ENCODE results near the gene C10orf95. TPM values are rescaled to one million over a fixed set of nuclear protein-coding genes. Genes with fewer than 3 reads are reported as not detected.
"Not testable (repeated sequence)": the region's sequence is repeated elsewhere in the genome, so short reads cannot be mapped to it uniquely, and the experiment has no call there.

The C10orf95 gene
- total RNA-seq, 1 experiment from 2014 or later = not detected

DNA sequence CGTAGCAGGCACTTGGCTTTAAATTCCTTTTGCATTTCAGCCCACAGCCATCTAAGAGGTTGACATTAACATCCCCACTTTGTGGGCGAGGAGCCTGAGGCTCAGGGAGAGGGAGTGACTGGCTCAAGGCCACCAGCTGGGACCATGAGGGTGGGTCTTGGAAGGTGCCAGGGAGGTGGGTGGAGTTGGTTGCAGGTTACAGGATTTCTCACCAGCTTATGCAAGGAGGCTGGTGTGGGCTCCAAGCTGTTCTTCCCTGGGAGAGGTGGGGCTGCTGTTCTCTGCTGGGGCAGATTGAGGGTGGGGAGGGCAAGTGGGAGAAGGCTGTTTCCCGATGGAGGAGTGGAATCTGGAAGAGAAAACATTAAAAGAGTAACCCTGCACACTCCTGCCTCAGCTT lies 14.1 kb upstream of the C10orf95 start:
- DNase-seq (ENCODE audit: low read depth) = no peak

DNA sequence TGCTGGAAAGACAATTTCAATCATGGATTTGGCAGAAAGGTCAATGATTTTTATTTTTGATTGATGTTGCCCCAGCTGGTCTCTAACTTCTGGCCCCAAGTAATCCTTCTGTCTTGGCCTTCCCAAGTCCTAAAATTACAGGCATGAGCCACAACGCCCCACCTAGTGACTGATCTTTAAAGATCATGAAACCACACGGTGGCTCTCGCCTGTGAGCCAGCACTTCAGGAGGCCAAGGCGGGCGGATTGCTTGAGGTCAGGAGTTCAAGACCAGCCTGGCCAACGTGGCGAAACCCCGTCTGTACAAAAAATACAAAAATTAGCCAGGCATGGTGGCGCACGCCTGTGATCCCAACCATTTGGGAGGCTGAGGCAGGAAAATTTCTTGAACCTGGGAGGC lies 12.6 kb upstream of the C10orf95 start:
- no peak for DNase-seq (ENCODE audit: low read depth)

DNA sequence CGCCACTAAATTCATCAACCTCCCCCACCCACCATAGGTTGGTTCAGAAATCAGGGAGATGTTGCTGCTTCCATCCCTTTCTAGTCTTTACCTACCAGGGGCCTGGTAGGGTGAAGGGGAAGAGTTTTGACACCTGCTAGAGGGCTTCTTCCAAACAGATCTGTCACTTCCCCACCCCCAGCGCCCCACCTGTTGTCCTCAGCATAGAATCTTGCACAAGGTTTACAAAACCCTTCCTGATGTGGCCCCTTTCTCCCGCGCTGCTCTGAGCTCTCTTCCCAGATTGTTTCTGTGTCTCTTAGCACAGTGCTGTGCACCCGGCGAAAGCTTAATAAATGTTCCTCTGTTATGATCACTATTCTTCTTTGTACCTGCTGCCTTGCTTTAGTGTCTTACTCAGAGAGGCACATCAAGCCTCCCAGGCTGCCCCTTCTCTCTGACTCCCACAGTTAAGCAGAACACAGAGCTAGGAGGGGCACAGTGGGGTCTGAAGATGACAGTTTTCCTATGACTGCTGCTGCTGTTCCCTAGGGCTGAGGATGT lies 11.2 kb upstream of the C10orf95 start:
- no peak for DNase-seq (ENCODE audit: low read depth)

DNA sequence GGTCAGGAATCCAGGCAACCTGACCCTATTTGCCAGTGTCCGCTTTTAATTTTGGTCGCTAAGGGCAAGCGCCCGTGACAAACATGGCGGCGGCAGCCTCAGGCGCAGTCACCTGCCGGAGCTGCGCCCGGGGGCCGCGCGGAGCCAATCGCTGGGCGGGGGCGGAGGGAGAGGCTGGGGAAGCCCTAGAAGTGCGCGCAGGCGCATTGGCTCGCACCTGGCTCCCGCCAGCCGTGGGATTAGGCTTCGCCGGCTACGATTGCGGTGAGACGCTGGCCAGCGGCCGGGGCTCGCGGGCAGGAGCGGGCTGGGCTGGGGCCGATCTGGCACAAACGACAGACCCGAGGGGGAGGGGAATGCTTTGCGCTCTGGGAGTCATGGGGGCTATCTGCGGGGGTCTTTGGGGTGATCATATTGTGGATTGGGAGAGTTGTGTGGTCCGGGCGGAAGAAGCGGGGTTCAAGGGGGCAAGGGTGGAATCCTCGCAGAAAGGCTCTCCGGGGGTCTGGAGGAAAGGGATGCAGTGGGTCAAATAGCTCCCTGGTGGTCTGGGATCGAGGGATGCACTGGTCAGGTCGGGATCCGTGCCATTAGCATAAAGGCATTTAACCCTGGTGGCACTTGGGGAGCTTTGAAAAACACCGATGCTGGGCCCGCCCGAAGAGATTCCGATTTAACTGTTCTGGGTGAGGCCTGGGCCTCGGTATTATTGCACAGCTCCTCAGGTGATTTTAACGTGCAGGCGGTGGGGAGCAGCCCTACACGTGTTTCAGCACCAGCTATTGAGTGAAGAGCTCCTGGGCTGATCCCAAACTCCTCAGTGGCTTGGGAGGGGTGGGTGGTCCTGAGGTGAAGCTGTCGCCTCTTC lies 10.1 kb upstream of the C10orf95 start:
- DNase-seq (ENCODE audit: low read depth) = peak; percentile 90

DNA sequence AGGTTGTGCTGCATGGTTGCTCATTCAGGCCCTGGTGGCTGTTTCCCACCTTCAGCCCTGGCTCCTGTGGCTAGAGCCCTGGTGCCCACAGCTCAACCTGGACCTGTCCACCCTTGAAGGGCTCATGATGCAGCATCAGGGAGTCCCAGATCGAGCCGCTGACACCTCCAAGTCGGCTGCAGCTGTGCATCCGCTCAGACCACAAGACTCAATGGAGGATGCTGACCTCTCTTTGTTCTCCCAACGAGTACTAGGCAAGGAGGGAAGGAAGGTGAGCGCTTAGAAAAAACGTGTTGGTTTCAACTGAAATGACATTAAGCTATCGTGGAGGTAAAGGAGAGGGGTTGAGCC lies 9.5 kb upstream of the C10orf95 start:
- DNase-seq (ENCODE audit: low read depth) = no peak

DNA sequence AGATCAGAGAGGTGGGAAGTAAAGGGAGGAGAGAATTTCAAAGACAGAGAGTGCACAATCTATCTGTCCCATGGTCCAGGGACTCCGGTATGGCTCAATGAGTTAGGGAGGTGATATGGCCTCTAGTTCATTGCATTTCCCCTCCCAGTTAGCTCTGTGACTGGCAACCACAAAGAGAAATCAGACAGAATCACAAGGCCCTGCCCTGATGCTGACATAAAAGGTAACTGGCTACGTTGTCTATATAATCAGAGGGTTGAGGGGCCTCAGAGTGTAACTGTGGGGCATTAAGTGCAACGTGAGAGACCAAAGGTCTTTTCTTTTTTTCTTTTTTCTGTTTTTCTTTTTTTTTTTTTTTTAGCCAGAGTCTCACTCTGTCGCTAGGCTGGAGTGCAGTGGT lies 7.3 kb upstream of the C10orf95 start:
- no peak for DNase-seq (ENCODE audit: low read depth)

DNA sequence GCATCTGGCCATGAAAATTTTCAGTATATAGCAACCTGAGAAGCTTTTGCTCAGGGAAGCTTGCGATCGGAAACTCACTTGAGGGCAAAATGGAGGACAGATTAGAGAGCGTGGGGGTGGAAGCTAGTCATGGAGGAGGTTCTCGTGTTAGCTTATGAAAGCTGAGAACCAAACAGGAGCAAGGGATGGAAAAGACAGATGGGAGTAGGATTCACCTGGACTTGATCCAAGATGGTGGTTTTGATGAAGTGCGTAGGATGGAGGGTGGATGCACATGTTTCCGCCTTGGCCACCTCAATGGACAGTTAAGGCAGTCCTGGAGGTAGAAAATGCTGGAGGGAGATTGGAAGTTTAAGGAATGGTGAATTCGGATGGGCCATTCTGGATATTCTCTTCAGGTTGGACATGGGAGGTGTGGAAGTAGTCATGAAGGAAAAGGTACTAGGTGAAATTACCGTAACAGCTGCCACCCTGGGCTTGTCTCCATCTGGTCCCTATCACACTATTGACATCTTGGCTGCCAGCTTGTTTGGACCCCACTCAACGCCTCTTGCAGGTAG lies 6.3 kb upstream of the C10orf95 start:
- DNase-seq (ENCODE audit: low read depth) = no peak

DNA sequence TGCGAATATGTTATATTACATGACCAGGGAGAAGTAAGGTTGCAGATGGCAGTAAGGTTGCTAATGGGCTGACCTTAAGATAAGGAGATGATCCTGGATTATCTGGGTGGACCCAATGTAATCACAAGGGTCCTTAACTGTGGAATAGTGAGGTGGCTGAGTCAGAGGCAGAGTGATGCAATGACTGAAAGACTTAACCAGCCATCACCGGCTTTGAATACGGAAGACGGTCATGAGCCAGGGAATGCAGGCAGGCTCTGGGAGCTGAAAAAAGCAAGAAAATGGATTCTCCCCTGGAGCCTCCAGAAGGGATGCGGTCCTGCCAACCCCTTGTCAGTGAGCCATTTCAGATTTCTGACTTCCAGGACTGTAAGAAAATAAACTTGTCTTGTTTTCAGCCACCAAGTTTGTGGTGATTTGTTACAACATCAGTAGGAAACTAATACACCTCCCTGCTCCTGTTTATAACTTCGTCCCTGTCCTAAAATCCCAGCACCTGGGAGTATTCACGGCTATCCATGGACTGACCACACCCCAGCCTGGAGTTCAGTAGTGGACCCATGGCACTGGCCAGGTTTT lies 4.6 kb upstream of the C10orf95 start:
- peak; percentile 78 for DNase-seq (ENCODE audit: low read depth)

DNA sequence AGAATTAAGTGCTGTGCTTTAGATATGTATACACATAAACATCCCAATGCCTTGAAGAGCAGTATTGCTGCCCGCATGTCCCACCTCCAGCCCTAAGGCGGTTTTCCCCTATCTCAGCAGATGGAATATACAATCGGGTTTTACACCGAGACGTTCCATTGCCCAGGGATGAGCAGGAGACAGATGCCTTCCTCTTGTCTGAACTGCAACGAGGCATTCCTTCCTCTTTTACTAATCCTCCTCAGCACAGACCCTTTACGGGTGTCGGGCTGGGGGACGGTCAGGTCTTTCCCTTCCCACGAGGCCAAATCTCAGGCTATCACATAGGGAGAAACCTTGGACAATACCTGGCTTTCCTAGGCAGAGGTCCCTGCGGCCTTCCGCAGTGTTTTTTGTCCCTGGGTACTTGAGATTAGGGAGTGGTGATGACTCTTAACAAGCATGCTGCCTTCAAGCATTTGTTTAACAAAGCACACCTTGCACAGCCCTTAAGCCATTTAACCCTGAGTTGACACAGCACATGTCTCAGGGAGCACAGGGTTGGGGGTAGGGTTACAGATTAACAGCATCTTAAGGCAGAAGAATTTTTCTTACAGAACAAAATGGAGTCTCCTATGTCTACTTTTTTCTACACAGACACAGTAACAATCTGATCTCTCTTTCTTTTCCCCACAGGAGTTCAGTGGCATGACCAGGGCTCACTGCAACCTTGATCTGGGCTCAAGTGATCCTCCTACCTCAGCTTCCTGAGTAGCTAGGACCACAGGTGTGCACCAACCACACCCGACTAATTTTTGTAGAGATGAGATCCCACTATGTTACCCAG lies 3.5 kb upstream of the C10orf95 start:
- DNase-seq (ENCODE audit: low read depth) = not testable (repeated sequence)

DNA sequence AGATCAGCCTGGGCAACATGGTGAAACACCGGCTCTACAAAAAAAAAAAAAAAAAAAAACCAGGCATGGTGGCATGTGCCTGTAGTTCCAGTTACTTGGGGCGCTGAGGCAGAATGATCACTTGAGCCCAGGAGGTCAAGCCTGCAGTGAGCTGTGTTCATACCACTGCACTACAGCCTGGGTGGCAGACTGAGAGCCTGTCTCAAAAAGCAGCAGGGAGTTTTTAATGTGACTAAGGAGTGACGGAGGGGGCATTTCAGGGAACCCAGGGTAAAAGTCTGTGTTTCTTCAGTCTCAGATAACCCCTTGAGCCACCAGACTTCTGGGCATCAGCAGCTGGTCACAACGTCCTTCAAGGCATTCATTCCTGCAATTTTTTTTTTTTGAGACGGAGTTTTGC lies 2.2 kb upstream of the C10orf95 start:
- peak; percentile 68 for DNase-seq (ENCODE audit: low read depth)

DNA sequence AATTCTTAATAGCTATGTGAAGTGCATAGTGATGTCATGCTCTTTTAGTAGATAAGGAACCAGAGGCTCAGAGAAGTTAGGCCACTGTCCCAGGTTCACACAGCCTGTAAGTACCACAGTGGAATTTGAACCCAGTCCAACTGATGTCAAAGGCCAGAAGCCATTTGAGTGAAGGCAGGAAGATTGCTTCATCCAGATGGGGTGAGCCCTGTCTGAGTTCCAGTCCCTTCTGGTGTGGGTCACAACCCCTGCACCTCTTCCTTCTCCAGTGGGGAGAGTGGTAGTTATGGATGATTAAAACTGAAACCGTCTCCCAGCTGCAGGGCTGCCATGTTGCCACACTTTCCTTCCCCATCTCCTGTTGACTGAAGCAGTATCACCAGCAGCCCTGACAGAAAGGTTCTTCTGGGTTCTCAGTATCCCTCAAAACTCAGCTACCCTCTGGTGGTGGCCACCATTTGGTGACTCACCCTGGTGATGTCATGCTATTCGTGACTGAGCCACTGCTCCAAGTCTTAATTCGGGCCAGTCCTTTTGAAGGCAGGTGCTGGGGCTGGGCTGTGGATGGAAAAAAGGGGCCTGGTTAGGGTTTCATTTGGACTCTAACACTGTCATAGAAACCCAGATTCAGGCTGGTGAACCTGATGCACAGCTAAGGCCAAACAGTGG lies 1.5 kb upstream of the C10orf95 start:
- DNase-seq (ENCODE audit: low read depth) = peak; percentile 94

DNA sequence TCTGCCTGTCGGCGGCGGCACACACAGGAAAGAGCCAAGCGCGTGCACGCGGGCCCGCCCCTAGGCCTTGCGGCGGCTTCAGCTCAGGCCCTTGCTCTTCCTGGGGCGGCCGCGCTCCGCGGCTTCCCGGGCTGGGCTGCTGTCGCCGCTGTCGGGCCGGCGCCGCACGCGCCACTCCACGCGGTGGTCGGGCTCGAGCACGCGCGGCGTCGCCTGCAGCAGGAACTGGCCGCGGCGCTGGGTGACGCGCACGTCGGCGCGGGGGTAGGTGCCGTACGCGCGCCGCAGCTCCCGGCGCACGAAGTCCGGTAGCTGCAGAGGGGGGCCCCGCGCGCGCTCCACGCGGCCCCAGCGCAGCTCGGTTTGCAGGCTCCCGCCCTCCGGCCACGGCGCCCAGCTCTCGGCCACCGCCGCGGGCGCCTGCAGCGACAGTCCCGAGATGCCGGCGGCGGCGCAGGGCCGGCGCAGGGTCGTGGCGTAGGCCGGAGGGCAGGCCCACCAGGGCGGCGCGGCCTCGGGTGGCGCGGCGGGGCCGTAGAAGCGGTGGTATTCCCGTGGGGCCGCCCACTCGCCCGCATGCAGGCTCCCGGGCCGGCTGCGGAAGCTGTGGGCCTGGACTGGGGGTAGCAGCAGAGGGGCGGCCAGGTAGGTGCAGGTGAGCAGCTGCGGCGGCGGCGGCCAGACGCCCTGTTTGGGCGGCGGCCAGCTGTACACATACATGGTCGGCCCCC lies 804 bp downstream of the C10orf95 start:
- DNase-seq (ENCODE audit: low read depth) = peak; percentile 77

DNA sequence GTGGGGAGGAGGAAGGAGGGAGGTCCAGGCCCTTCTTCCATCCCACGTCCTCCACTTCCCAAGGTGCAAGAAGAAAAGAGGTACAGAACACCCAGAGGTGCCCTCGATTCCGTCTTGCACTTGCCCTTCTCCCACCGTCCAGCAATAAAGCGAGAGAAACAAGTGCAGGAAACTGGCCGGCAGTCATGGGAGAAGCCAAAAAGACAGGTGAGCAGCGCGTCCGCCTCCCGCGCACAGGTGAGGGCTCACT lies 1.3 kb downstream of the C10orf95 start:
- DNase-seq (ENCODE audit: low read depth) = no peak

DNA sequence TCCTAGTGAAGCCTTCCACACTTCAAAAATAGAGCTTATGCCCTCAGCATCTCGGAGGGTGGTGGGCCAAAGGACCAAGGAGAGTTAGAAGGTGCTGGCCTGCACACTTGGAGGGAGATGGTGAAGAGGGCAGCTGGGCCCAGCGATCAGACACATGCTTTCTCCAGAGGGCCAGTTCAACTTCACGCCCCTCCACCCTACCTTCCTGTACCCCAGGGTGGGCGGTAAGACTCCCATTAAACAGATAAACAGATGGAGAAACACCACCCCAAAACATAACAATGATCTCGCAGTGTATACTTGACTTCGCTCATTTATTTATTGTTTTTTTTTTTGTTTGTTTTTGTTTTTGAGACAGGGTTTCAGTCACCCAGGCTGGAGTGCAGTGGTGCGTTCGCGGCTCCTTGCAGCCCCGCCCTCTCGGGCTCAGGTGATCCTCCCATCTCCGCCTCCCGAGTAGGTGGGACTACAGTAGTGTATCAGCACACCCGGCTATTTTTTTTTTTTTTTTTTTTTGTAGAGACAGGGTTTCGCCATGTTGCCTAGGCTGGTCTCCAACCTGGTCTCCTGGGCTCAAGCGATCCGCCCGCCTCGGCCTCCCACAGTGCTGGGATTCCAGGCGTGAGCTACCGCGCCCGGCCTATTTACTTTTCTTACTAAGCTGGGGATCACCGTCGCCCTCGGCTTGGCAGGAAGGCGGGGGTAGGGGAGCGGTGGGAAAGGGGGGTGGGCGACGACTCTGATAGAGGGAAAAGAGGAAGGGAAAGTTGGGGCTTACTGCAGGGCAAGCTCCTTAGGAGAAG lies 1.8 kb downstream of the C10orf95 start:
- DNase-seq (ENCODE audit: low read depth) = peak; percentile 79

DNA sequence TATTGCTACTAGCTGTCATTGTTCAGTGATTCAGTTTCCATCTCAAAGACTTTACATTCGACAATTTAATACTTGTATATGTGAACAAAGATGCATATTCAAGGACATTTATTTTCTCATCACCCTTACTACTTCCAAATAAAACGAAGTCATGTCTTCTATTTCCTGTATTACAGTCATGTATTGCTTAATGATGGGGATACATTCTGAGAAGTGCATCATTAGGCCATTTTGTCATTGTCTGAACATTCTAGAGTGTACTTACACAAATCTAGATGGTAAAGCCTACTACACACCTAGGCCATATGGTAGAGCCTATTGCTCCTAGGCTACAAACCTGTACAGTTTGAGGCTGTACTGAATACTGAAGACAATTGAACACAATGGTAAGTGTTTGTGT lies 6.5 kb downstream of the C10orf95 start:
- DNase-seq (ENCODE audit: low read depth) = no peak

DNA sequence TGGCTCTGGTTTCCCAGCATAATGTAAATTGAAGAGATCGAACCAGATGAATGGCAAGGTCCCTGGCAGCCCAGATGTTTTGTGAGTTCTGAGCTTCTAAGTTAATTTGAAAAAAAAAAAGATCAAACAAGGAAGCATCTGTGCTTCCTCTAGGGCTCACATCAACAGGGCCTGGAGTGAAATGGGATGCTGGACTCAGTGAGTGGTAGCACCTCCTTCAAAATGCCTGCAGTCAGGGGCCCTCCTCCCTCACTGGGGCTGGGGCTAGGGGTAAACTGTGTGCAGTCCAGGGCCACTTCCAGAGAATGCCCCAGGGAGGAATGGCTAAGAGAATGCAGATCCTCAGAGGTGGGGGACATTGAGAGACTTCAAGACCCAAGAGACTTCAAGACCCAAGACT lies 13.0 kb downstream of the C10orf95 start:
- no peak for DNase-seq (ENCODE audit: low read depth)

DNA sequence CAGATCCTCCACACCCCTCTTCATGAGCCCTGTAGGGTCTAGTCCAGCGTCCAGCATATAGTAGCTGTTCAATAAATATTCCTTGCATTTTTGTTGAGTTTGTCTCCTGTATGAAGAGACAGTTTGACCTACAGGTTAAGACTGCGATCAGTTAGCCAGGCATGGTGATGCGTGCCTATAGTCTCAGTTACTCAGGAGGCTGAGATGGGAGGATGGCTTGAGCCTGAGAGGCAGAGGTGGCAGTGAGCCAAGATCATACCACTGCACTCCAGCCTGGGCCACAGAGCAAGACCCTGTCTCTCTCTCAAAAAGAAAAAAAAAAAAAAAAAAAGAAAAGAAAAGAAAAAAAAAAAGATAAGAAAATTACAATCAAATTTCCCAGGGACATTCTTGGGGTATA lies 13.8 kb downstream of the C10orf95 start:
- DNase-seq (ENCODE audit: low read depth) = no peak

DNA sequence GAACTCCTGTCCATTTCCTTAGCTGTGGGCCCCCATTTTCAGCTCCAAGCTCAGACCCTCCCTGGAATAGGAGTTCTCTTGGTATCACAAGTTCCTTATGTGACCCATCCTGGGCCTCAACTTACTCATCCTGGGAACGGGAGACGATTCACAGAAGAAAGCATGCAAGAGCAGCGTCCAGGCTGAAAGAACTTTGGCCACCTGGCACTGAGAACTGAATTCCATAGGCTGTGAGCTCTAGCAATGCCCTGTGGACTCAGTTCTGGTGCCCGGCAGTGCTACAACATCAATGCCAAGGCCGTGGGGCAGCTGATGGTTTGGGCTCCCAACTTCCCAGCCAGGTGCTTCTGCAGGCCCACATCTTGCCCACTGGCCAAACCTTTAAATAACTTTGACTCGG lies 15.0 kb downstream of the C10orf95 start:
- DNase-seq (ENCODE audit: low read depth) = no peak

DNA sequence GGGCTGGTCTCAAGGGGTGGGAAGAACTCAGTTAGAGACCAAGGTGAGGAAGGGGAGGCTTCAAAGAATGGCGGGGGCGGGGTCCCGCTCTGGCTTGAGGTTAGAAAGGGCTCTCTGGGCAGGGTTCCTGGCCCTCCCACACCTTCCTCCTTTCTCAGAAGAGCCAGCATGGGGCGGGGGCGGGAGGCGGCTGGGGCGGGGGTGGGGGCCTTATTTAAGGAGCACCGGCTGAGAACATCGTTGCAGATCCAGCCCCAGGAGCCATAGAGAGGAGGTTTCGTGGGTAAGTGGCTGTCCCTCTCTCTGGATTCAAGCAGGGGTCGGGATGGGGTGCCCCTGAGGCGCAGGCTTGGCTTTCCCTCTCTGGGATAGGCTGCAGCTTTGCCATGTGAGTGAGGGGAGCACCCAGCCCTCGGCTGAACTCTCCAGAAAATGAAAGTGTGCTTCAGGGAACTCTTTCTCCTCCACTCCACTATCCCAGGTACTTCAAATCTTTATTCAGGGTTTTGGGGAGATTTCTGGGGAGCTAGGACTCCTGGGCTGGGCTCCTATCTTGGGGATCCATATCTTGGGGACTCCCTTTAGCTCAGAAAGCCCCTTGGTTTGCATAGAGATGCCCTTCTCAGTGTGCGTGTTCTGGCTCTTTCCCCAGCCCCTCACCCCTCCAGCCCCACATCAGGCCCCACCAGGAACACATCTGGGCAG lies 15.7 kb downstream of the C10orf95 start:
- no peak for DNase-seq (ENCODE audit: low read depth)

DNA sequence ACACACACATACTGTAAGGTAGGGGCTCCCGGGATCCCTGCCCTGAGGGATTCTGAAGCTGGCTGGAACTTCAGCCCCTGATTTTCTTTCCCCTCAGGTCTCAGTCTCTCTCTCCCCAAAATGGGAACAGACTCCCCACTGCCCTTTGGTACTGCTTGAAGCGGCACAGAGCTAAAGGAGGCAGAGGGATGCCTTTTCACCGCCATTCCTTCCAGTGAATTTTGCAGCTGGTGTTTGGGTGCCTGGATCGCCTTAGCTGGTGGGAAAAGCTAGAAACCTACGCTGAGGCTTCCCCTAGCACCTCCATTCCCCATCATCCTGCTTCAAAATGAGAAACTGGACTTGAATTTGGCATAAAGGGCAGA lies 16.2 kb downstream of the C10orf95 start:
- no peak for DNase-seq (ENCODE audit: low read depth)

Data from M059J (cell line).